Left ventricle myocardium inferior (tissue), 1 donor: ENCODE measurements around the gene CSH1. TPM values are rescaled to one million over a fixed set of nuclear protein-coding genes. Genes with fewer than 3 reads are reported as not detected.

Source experiments
- DNase-seq: peaks from one replicate; pipeline ENCODE4 v3.0.0-alpha.2; 2020
- H3K27ac ChIP-seq: fragments of 200-600 bp; replicated peaks from 2 replicates; pipeline ENCODE4 v1.8.0; 2021
- H3K27me3 ChIP-seq: fragments of 200-600 bp; 2 replicates; pipeline ENCODE4 v1.8.0; 2021; ENCODE audit warnings: low read depth
- H3K36me3 ChIP-seq: fragments of 200-600 bp; 2 replicates; pipeline ENCODE4 v1.8.0; 2021
- H3K4me1 ChIP-seq: fragments of 200-600 bp; 2 replicates; pipeline ENCODE4 v1.8.0; 2021
- H3K4me3 ChIP-seq: fragments of 200-600 bp; 2 replicates; pipeline ENCODE4 v1.8.0; 2021; ENCODE audit warnings: mild to moderate bottlenecking, moderate library complexity
- H3K9me3 ChIP-seq: fragments of 200-600 bp; replicated peaks from 2 replicates; pipeline ENCODE4 v1.8.0; 2021
- intact Hi-C: fragments of 100-400 bp; cut with micrococcal nuclease; formaldehyde crosslinking; loops from one replicate; pipeline ENCODE4 v1.11.0; 2022
- total RNA-seq: library from RNA; stranded (reverse); fragmentation: NEBNext Ultra II Directional; extraction: Animal tissue kit (Norgen Biotek cat#: 25700); gene quantifications from one replicate; pipeline ENCODE4 v1.2.1, GENCODE V29; 2021
- TF ChIP-seq, protein P1 (sequence below): fragments of 200-600 bp; IDR thresholded peaks from 2 replicates; pipeline ENCODE4 v1.8.0; 2021; ENCODE audit warnings: antibody characterized with exemption, mild to moderate bottlenecking, borderline replicate concordance
- donor health status: DM: no; HTN: yes; CAD: no; lungs with severe emphysema.

The CSH1 gene
- total RNA-seq, 1 donor from 2014 or later = not detected

DNA sequence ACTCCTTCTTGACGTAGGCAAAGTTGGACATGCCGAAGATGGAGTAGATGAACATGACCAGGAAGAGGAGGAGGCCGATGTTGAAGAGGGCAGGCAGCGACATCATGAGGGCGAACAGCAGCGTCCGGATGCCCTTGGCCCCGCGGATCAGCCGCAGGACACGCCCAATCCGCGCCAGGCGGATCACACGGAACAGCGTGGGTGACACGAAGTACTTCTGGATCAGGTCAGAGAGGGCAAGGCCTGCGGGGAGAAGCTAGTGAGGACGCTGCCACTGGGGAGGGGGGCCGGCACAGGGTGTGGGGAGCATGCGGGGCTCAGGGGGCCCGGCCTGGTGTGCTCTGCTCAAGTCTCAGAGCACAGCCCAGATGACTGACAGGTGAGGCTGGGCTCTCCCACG is 45.4 kb upstream of the CSH1 start:
- Histone ChIP-seq H3K4me3 (no peak overlapping the region), H3K36me3 (no peaks in the 10 kb centered on the region), H3K27me3 (no peaks in the 10 kb centered on the region), H3K9me3 (no peaks in the 10 kb centered on the region), H3K4me1 (peaks cover 4% of the 10 kb centered on the region), H3K27ac (no peak overlapping the region)
- intact Hi-C loops = no loop called here
- TF ChIP-seq, protein P1, sequence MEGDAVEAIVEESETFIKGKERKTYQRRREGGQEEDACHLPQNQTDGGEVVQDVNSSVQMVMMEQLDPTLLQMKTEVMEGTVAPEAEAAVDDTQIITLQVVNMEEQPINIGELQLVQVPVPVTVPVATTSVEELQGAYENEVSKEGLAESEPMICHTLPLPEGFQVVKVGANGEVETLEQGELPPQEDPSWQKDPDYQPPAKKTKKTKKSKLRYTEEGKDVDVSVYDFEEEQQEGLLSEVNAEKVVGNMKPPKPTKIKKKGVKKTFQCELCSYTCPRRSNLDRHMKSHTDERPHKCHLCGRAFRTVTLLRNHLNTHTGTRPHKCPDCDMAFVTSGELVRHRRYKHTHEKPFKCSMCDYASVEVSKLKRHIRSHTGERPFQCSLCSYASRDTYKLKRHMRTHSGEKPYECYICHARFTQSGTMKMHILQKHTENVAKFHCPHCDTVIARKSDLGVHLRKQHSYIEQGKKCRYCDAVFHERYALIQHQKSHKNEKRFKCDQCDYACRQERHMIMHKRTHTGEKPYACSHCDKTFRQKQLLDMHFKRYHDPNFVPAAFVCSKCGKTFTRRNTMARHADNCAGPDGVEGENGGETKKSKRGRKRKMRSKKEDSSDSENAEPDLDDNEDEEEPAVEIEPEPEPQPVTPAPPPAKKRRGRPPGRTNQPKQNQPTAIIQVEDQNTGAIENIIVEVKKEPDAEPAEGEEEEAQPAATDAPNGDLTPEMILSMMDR = no peak
- DNase-seq = no peak

DNA sequence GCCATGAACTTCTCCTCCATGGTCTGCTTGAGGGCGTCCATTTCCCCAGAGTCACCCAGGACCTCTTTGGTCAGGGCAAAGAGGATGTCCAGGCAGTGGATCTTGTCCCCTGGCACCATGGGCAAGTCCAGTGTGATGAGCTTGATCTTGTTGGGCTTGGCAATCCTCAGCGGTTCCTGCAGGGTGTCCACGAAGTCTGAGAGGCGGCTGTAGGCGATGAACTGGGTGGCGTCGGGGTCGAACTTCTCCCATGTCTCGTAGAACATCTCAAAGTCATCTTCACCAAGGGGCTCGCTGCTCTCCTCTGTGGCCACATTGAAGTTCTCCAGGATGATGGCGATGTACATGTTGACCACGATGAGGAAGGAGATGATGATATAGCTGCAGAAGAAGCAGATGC is 44.8 kb upstream of the CSH1 start:
- no peak overlapping the region for H3K4me3 ChIP-seq
- intact Hi-C loops = no loop called here
- no peaks in the 10 kb centered on the region for H3K4me1 ChIP-seq
- no peaks in the 10 kb centered on the region for H3K27me3 ChIP-seq
- H3K36me3 ChIP-seq = no peaks in the 10 kb centered on the region
- no peak overlapping the region for H3K27ac ChIP-seq
- DNase-seq = no peak
- H3K9me3 ChIP-seq = no peaks in the 10 kb centered on the region
- TF ChIP-seq, protein P1 = no peak

DNA sequence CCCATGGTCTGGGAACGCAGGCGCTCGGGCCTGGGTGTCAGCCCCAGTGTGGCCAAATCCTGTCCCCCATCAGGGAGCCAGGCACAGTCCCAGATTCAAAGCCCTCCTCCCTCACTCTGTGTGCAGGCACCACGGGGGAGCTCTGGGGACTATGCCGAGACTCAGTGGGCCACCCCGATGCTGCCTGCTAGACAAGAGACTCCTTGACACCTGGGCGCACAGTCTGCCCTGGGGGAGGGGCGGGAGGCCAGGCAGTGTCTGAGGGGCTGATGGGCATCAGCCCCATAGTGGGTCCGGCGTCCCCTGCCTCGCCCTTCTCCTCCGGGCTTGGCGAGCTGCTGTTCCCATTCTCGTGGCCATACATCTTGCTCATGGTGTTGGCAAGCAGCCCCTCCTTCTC is 44.2 kb upstream of the CSH1 start:
- no peak for DNase-seq
- TF ChIP-seq, protein P1 = no peak
- Histone ChIP-seq H3K27ac (no peak overlapping the region), H3K4me3 (no peak overlapping the region), H3K27me3 (no peaks in the 10 kb centered on the region), H3K4me1 (no peaks in the 10 kb centered on the region), H3K9me3 (no peaks in the 10 kb centered on the region), H3K36me3 (no peaks in the 10 kb centered on the region)
- intact Hi-C loops = no loop called here

DNA sequence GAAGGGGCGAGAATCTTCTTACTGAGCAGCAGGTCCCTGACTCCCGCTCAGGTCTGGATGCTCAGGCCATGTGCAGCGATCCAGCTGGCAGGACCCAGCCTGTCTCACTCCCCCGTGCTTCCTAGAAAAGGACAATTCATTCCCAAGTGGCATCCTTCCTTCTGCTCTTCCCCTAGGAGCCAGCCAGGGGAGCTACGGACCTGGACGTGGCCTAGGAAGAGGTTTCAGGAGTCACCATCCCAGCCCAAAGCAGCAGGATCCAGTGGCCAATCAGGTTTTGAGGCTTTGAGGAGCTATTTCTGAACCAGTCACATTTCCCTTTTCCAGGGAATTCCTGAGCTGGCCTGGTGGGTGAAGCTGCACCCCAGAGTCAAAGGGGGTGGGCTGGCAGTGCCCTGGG is 43.5 kb upstream of the CSH1 start:
- Histone ChIP-seq H3K4me3 (no peak overlapping the region), H3K4me1 (no peaks in the 10 kb centered on the region), H3K36me3 (no peaks in the 10 kb centered on the region), H3K27me3 (no peaks in the 10 kb centered on the region), H3K9me3 (no peaks in the 10 kb centered on the region), H3K27ac (no peak overlapping the region)
- DNase-seq = no peak
- TF ChIP-seq, protein P1 = no peak
- intact Hi-C loops = no loop called here

DNA sequence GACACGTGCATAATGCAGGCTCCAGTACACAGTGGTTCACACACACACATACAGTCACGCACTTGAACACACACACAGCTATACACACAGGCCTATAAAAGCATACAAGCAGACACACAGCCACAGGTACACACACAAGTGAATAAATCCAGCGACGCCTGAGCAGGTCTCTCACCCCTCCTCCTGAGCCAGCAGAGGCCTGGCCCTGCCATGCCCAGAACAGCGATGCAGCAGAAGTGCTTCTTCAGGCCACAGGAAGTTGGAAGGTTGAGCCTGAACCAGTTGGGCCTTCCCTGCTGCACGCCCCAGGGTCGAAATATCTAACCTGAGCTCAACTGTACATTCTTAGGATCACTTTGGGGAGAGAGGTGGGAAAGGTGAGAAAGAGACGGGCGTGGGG is 43.0 kb upstream of the CSH1 start:
- Histone ChIP-seq H3K9me3 (no peaks in the 10 kb centered on the region), H3K4me3 (no peak overlapping the region), H3K4me1 (no peaks in the 10 kb centered on the region), H3K27me3 (peaks cover 4% of the 10 kb centered on the region), H3K36me3 (no peaks in the 10 kb centered on the region), H3K27ac (no peak overlapping the region)
- intact Hi-C loops = no loop called here
- TF ChIP-seq, protein P1 = no peak
- no peak for DNase-seq

DNA sequence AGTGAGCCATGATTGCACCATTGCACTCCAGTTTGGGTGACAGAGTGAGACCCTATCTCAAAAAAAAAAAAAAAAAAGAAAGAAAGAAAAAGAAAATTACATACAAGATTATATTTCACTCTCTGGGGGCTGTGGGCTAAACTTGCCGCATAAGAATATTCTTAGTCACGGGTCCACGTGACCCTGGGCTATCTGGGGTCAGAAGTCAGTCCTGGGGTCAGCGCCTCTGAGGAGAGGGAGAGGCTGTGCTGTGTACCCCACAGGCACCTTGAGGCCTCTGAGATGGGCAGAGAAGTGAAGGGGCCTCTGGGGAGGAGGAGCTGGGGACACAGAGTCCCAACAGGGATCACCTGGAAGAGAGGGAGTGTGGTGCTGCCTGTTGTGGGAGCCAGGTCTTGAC is 41.5 kb upstream of the CSH1 start:
- Histone ChIP-seq H3K27me3 (peaks cover 4% of the 10 kb centered on the region), H3K27ac (no peak overlapping the region), H3K36me3 (no peaks in the 10 kb centered on the region), H3K4me3 (no peak overlapping the region), H3K4me1 (no peaks in the 10 kb centered on the region), H3K9me3 (no peaks in the 10 kb centered on the region)
- TF ChIP-seq, protein P1 = no peak
- DNase-seq = no peak
- intact Hi-C loops = no loop called here
